Esophagus muscularis mucosa (tissue), 4 donors: ENCODE measurements around the gene RNF11.

Experiments
- CTCF ChIP-seq, 3 experiments: fragments of 200-600 bp in 2 of 3; fragments of 450-650 bp in 1 of 3; sonication (generic) in 2 of 3; IDR thresholded peaks; one replicate each; pipeline ENCODE4 v1.5.1; 2017 to 2019; ENCODE audit warnings: antibody characterized with exemption in 3 of 3, mild to moderate bottlenecking in 2 of 3, moderate library complexity in 1 of 3
- EP300 ChIP-seq: sonication (generic); formaldehyde crosslinking; IDR thresholded peaks from one replicate; pipeline ENCODE4 v1.6.1; 2017; ENCODE audit warnings: antibody characterized with exemption
- POLR2A ChIP-seq: fragments of 450-650 bp; IDR thresholded peaks from one replicate; pipeline ENCODE4 v1.6.1; 2017; ENCODE audit warnings: antibody characterized with exemption, moderate library complexity, mild to moderate bottlenecking, low read depth
- POLR2AphosphoS5 ChIP-seq, 2 donors: sonication (generic); formaldehyde crosslinking; IDR thresholded peaks; one replicate each; pipeline ENCODE4 v1.6.1; 2017; ENCODE audit warnings: antibody characterized with exemption in 2 of 2

DNA sequence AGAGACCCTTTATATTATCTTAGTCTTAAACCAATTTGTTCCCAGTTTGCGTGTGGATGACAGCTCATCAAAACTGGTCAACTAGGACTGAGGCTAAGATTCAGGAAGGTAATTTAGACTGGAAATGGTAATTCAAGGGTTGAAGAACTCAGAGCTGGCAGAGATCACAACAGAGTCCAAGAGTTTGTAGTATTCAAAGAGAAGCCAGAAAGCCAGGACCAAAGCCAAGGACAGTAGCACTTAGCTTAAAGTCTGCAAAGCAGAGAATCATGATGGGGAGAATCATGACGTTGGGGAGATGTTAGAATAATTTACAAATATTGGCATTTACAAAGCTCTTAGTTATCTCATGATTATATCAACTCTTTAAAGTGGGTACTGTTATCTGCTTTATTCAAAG is 32.6 kb downstream of the RNF11 start:
- TF ChIP-seq POLR2AphosphoS5 (IDR thresholded peaks at IDR 0.05): no peak
- TF ChIP-seq CTCF (IDR thresholded peaks at IDR 0.05): no peak
- no peak for TF ChIP-seq EP300
- no peak for TF ChIP-seq POLR2A
